Measurements from ENCODE around the gene PTRH1.

DNA sequence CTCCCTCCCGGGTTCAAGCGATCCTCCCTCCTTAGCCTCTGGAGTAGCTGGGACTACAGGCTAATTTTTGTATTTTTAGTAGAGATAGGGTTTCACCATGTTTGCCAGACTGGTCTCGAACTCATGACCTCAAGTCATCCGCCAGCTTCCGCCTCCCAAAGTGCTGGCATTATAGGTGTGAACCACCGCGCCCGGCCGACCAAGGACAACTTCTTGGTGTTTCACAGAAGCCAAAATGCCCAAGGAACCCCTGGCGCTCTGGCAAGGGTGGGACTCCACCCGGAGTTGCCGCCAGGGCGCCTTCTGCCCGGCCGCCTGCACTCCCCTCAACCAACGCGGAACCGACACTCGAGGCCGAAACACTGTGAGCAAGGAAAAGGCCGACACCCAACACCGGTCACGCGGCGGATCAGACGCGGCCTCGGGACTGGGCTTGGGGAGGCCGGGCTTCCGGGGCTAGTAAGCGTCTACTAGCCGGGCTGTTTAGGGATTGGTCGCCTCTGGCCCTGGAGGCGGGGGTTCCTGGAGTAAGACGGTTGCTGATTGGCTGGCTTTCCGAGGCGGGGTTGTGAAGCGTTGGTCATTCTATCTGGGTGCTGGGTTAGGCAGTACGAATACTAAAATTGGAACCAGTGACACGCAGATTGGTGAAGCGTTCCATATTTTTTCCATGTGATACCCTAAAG, 16.3 kb downstream of the PTRH1 start:
- TF ChIP-seq CTCF (conservative IDR thresholded peaks at IDR 0.05; ENCODE audit: low read depth, low read length), result no peak
- no peak for TF ChIP-seq POLR2A (IDR thresholded peaks at IDR 0.05; ENCODE audit: low read depth, low read length)
- TF ChIP-seq RAD21 (IDR thresholded peaks at IDR 0.05; ENCODE audit: low read length), result no peak
- no peak for TF ChIP-seq RFX5 (IDR thresholded peaks at IDR 0.05; ENCODE audit: low read depth, low read length)
- TF ChIP-seq MXI1 (IDR thresholded peaks at IDR 0.05; ENCODE audit: borderline replicate concordance, low read depth, low read length), result no peak
- no peak for TF ChIP-seq SMC3 (IDR thresholded peaks at IDR 0.05; ENCODE audit: low read depth, low read length)
- no peak; the same call in 1 of the 2 replicates for TF ChIP-seq USF2 (IDR thresholded peaks at IDR 0.05; ENCODE audit: low read depth, low read length)

Data from IMR-90 (cell line).